Dermis microvascular lymphatic vessel endothelial cell (primary cell): Measurements from ENCODE around the gene PALM. TPM values are rescaled to one million over a fixed set of nuclear protein-coding genes. Genes with fewer than 3 reads are reported as not detected.
"Not testable (repeated sequence)": the region's sequence is repeated elsewhere in the genome, so short reads cannot be mapped to it uniquely, and the experiment has no call there.

Experiments
- DNase-seq, 2 donors: peaks; one replicate each; pipeline versions ENCODE4 v3.0.0 to v3.0.0-alpha.2; 2010; ENCODE audit warnings: low read depth in 2 of 2
- total RNA-seq: library from RNA; depleted of rRNA; stranded (reverse); fragments of >200 nt; gene quantifications from 2 replicates; pipeline ENCODE4 v1.2.1, GENCODE V29; 2014

Gene PALM
- 35.3 and 54.0 TPM in 2 replicates for total RNA-seq

- peak in 1 of 2 donors; percentile 24 for DNase-seq
Measured at GRCh38 chr19:708154-709143, at the start of gene PALM. PALM (plus strand) TSS chr19:708935; CDS start chr19:709147, 212 bp downstream.

GRCh38 chr19:660793-661426, 47.8 kb upstream of the PALM start:
- DNase-seq = no peak

GRCh38 chr19:661427-662196, 47.1 kb upstream of the PALM start:
- no peak for DNase-seq

- peak; percentile 24 to 73 for DNase-seq
Measured at GRCh38 chr19:662207-662961, 46.4 kb upstream of the PALM start.

GRCh38 chr19:662962-663681, 45.6 kb upstream of the PALM start, which contains the start of gene RNF126:
RNF126 (minus strand) TSS chr19:663214; CDS start chr19:663121, 93 bp downstream.
- peak; percentile 73 to 93 for DNase-seq

GRCh38 chr19:663682-664117, 45.0 kb upstream of the PALM start:
- no peak for DNase-seq

GRCh38 chr19:664913-665443, 43.8 kb upstream of the PALM start:
- DNase-seq = peak; percentile 41 to 80

GRCh38 chr19:666985-667573, 41.7 kb upstream of the PALM start:
- DNase-seq = not testable (repeated sequence)

GRCh38 chr19:668675-669434, 39.9 kb upstream of the PALM start:
- DNase-seq = not testable (repeated sequence)

- DNase-seq = no peak
Measured at GRCh38 chr19:670609-671075, 38.1 kb upstream of the PALM start.

GRCh38 chr19:674282-675151, 34.2 kb upstream of the PALM start:
- DNase-seq = no peak

- DNase-seq = no peak
Measured at GRCh38 chr19:676007-676338, 32.8 kb upstream of the PALM start.

- DNase-seq = no peak
Measured at GRCh38 chr19:676339-677105, 32.2 kb upstream of the PALM start, which contains the start of gene FSTL3. FSTL3 (plus strand) TSS chr19:676392; CDS start chr19:676424, 32 bp downstream.

- peak in 1 of 2 donors; percentile 53 for DNase-seq
Measured at GRCh38 chr19:677201-677600, 31.5 kb upstream of the PALM start.

- DNase-seq = no peak
Measured at GRCh38 chr19:677601-678436, 30.9 kb upstream of the PALM start.
